Dermis microvascular lymphatic vessel endothelial cell (primary cell): ENCODE data around the gene CLEC3A. TPM values are rescaled to one million over a fixed set of nuclear protein-coding genes. Genes with fewer than 3 reads are reported as not detected.
"Not testable (repeated sequence)": the region's sequence is repeated elsewhere in the genome, so short reads cannot be mapped to it uniquely, and the experiment has no call there.

Experiments used
- DNase-seq, 2 donors: peaks; one replicate each; pipeline versions ENCODE4 v3.0.0 to v3.0.0-alpha.2; 2010; ENCODE audit warnings: low read depth in 2 of 2
- total RNA-seq: library from RNA; depleted of rRNA; stranded (reverse); fragments of >200 nt; gene quantifications from 2 replicates; pipeline ENCODE4 v1.2.1, GENCODE V29; 2014

The CLEC3A gene
- total RNA-seq, 1 donor from 2014 or later, result not detected

GRCh38 chr16:78028018-78028417 is 5.7 kb downstream of the CLEC3A start:
- DNase-seq, result no peak

- DNase-seq, result no peak
Observed at GRCh38 chr16:78034530-78034929, 12.2 kb downstream of the CLEC3A start.

GRCh38 chr16:78035012-78035411 is 12.7 kb downstream of the CLEC3A start:
- no peak for DNase-seq

- no peak for DNase-seq
Observed at GRCh38 chr16:78040396-78040795, 18.0 kb downstream of the CLEC3A start.

GRCh38 chr16:78045865-78046581 is 23.7 kb downstream of the CLEC3A start:
- peak; percentile 35 to 77 for DNase-seq

GRCh38 chr16:78048319-78048718 is 26.0 kb downstream of the CLEC3A start:
- DNase-seq, result no peak

GRCh38 chr16:78050734-78051400 is 28.5 kb downstream of the CLEC3A start:
- no peak for DNase-seq

- DNase-seq, result no peak
Observed at GRCh38 chr16:78057803-78058564, 35.6 kb downstream of the CLEC3A start.

GRCh38 chr16:78059806-78060205 is 37.5 kb downstream of the CLEC3A start:
- not testable (repeated sequence) for DNase-seq

GRCh38 chr16:78060295-78060694 is 37.9 kb downstream of the CLEC3A start:
- no peak for DNase-seq

- no peak for DNase-seq
Observed at GRCh38 chr16:78060809-78061208, 38.5 kb downstream of the CLEC3A start.

- DNase-seq, result no peak
Observed at GRCh38 chr16:78065319-78065718, 43.0 kb downstream of the CLEC3A start.

- no peak for DNase-seq
Observed at GRCh38 chr16:78069913-78070312, 47.6 kb downstream of the CLEC3A start.

GRCh38 chr16:78072275-78072674 is 49.9 kb downstream of the CLEC3A start:
- DNase-seq, result no peak

- no peak for DNase-seq
Observed at GRCh38 chr16:78075800-78076199, 53.5 kb downstream of the CLEC3A start.

GRCh38 chr16:78081341-78081740 is 59.0 kb downstream of the CLEC3A start:
- no peak for DNase-seq

Other genes starting within 250 kb of the CLEC3A start
- gene VAT1L, start 234.0 kb upstream of the CLEC3A start, total RNA-seq, result 0.13 and 1.7 TPM in 2 replicates
- 9.5 and 11.9 TPM in 2 replicates for gene WWOX, start 77.1 kb downstream of the CLEC3A start, total RNA-seq